B cell (primary cell): ENCODE data around the gene MYADML2.
"Not testable (repeated sequence)": the region's sequence is repeated elsewhere in the genome, so short reads cannot be mapped to it uniquely, and the experiment has no call there.

Source experiments
- EZH2 ChIP-seq: IDR thresholded peaks from 2 replicates; pipeline ENCODE4 v1.6.1; 2012; ENCODE audit warnings: borderline replicate concordance, low read depth, mild to moderate bottlenecking, moderate library complexity, low read length; ENCODE audit not compliant: insufficient read depth, poor library complexity, severe bottlenecking
- TF ChIP-seq, protein P1 (sequence below): fragments of 200-600 bp; IDR thresholded peaks from one replicate; pipeline ENCODE4 v1.8.0; 2022; ENCODE audit warnings: antibody characterized with exemption, mild to moderate bottlenecking

DNA sequence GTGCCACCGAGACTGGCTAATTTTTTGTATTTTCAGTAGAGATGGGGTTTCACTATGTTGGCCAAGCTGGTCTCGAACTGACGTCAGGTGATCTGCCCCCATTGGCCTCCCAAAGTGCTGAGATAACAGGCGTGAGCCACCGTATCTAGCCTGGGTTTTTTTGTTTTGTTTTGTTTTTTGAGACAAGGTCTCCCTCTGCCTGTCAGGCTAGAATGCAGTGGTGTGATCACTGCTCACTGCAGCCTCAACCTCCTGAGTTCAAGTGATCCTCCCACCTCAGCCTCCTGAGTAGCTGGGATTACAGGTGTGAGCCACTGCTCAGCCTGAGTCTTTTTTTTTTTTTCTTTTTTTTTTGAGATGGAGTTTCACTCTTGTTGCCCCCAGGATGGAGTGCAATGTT lies 6.4 kb upstream of the MYADML2 start:
- TF ChIP-seq, protein P1, sequence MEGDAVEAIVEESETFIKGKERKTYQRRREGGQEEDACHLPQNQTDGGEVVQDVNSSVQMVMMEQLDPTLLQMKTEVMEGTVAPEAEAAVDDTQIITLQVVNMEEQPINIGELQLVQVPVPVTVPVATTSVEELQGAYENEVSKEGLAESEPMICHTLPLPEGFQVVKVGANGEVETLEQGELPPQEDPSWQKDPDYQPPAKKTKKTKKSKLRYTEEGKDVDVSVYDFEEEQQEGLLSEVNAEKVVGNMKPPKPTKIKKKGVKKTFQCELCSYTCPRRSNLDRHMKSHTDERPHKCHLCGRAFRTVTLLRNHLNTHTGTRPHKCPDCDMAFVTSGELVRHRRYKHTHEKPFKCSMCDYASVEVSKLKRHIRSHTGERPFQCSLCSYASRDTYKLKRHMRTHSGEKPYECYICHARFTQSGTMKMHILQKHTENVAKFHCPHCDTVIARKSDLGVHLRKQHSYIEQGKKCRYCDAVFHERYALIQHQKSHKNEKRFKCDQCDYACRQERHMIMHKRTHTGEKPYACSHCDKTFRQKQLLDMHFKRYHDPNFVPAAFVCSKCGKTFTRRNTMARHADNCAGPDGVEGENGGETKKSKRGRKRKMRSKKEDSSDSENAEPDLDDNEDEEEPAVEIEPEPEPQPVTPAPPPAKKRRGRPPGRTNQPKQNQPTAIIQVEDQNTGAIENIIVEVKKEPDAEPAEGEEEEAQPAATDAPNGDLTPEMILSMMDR: not testable (repeated sequence)
- TF ChIP-seq EZH2: not testable (repeated sequence)
